ENCODE measurements around the gene DAB2. TPM values are rescaled to one million over a fixed set of nuclear protein-coding genes. Genes with fewer than 3 reads are reported as not detected.

The DAB2 gene
- polyA plus RNA-seq, 1 experiment, result 168 TPM

GRCh38 chr5:39464088-39464487 is 39.3 kb upstream of the DAB2 start:
- no peaks in the 10 kb centered on the region for H3K36me3 ChIP-seq (ENCODE audit: control insufficient read depth, insufficient read depth, low read length)
- ChIA-PET CTCF (no interaction called here), POLR2A (no interaction called here)
- TF ChIP-seq CTCF (IDR thresholded peaks at IDR 0.05; ENCODE audit: insufficient read depth, low read depth, low read length), result no peak
- DNase-seq (ENCODE audit: low read depth), result no peak
- H3K27me3 ChIP-seq (ENCODE audit: control insufficient read depth, insufficient read depth, low read length), result no peaks in the 10 kb centered on the region
- no peak overlapping the region for H3K4me3 ChIP-seq (ENCODE audit: low read depth, low read length)

GRCh38 chr5:39462211-39462610 is 37.4 kb upstream of the DAB2 start:
- ChIA-PET POLR2A (no interaction called here), CTCF (interaction anchor here (1.4 to 1.7 kb wide), 2 partner anchors 10 to 14 kb away, joined by 4 read pairs; no protein-coding TSS in a partner anchor)
- H3K36me3 ChIP-seq (ENCODE audit: control insufficient read depth, insufficient read depth, low read length), result no peaks in the 10 kb centered on the region
- H3K27me3 ChIP-seq (ENCODE audit: control insufficient read depth, insufficient read depth, low read length), result no peaks in the 10 kb centered on the region
- DNase-seq (ENCODE audit: low read depth), result no peak
- H3K4me3 ChIP-seq (ENCODE audit: low read depth, low read length), result no peak overlapping the region
- no peak for TF ChIP-seq CTCF (IDR thresholded peaks at IDR 0.05; ENCODE audit: insufficient read depth, low read depth, low read length)

- no peak overlapping the region for H3K4me3 ChIP-seq (ENCODE audit: low read depth, low read length)
- no peaks in the 10 kb centered on the region for H3K27me3 ChIP-seq (ENCODE audit: control insufficient read depth, insufficient read depth, low read length)
- TF ChIP-seq CTCF (IDR thresholded peaks at IDR 0.05; ENCODE audit: insufficient read depth, low read depth, low read length), result no peak
- CTCF ChIA-PET, result interaction anchor here (0.7 to 1.7 kb wide), 4 partner anchors 9 to 31 kb away, joined by 3 to 4 read pairs (median 4); no protein-coding TSS in a partner anchor
- no peaks in the 10 kb centered on the region for H3K36me3 ChIP-seq (ENCODE audit: control insufficient read depth, insufficient read depth, low read length)
- POLR2A ChIA-PET, result no interaction called here
- DNase-seq (ENCODE audit: low read depth), result no peak
Measured at GRCh38 chr5:39461007-39461682, 36.4 kb upstream of the DAB2 start.

DNA sequence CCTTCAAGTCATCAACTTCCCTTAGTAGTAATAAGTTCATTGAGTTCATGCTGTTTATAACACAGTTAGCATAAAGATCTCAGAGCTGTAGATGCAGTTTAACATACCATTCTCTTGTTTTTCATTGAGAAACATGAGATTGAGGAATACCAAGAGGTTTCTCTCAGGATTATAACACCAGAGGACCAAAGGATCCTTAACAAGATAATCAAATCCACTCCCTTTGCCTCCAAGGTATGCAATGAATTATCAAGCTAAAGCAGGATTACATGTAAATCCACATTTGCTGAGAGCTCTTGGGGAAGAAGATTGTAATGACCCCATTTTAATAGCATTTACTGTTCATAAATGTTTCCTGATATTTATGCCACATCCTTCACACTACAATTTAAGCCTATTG is 35.1 kb upstream of the DAB2 start:
- Histone ChIP-seq H3K4me3 (ENCODE audit: low read depth, low read length) (no peak overlapping the region), H3K27me3 (ENCODE audit: control insufficient read depth, insufficient read depth, low read length) (no peaks in the 10 kb centered on the region), H3K36me3 (ENCODE audit: control insufficient read depth, insufficient read depth, low read length) (no peaks in the 10 kb centered on the region)
- POLR2A ChIA-PET, result no interaction called here
- DNase-seq (ENCODE audit: low read depth), result no peak
- CTCF ChIA-PET, result interaction anchor here (0.6 to 2.1 kb wide), 2 partner anchors 13 to 36 kb away, joined by 4 to 5 read pairs; no protein-coding TSS in a partner anchor
- TF ChIP-seq CTCF (IDR thresholded peaks at IDR 0.05; ENCODE audit: insufficient read depth, low read depth, low read length), result no peak

DNA sequence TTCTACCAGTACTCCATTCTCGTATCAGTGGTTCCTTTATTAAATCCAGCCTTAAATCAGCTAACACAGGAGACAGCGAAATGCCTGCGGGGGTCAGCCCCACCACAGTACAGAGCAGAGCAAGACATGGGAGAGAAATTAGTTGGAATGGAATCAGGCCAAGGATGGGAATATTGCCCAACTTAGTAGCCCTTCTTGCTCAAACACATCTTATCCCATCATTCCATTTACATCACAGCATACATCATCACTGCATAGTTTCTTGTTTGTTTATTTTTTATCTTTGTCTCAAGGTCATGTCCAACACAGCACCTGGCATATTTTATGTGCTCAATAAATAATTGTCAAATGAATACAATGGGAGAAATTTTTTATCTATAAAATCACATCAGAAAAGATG is 34.3 kb upstream of the DAB2 start:
- POLR2A ChIA-PET, result no interaction called here
- no peak for TF ChIP-seq CTCF (IDR thresholded peaks at IDR 0.05; ENCODE audit: insufficient read depth, low read depth, low read length)
- Histone ChIP-seq H3K36me3 (ENCODE audit: control insufficient read depth, insufficient read depth, low read length) (no peaks in the 10 kb centered on the region), H3K27me3 (ENCODE audit: control insufficient read depth, insufficient read depth, low read length) (no peaks in the 10 kb centered on the region), H3K4me3 (ENCODE audit: low read depth, low read length) (no peak overlapping the region)
- DNase-seq (ENCODE audit: low read depth), result peak; percentile 28
- CTCF ChIA-PET, result interaction anchor here (0.6 to 2.1 kb wide), 3 partner anchors 14 to 60 kb away, joined by 3 to 5 read pairs (median 5); no protein-coding TSS in a partner anchor
